GM21423 (cell line): Measurements from ENCODE around the gene GOSR1.
"Not testable (repeated sequence)": the region's sequence is repeated elsewhere in the genome, so short reads cannot be mapped to it uniquely, and the experiment has no call there.

Source experiments
- ATAC-seq: cut with Tn5 transposase; IDR thresholded peaks from one replicate; pipeline ENCODE4 v1.9.1; 2021; ENCODE audit warnings: mild to moderate bottlenecking, moderate library complexity; ENCODE audit not compliant: unreplicated experiment

GOSR1 gene

DNA sequence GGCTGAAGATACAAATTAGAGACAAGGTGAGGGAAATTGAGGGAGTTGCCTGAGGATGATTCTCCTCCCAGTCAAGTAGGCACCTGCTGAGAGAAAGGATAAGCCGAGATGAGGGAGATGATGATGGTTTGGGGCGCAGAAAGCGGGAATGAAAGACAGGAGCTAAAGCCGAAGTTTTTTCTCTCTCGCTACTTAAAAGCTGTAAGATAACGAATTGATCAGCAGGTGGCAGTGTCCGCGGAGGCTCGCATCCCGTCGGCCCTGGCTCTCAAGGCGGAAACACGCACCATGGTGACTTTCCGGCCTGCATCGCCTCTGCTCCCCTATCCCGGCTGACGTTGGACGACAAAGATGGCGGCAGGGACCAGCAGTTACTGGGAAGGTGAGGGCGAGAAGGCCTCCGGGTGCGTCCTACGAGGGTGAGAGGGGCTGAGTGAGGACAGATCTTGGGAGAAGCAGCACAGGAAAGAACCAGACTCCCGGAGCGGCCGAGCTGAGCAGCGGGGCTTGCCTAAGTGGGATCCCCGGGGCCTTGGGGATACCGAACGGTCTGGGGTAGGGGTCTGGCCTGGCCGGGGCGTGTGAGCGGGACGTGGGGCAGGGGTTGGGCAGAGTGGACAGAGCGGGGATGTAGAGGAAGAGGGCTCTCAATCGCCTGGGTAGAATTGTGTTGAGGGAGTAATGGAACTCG lies at the start of gene GOSR1:
Gene GOSR1, plus strand, starts transcription at position 326 of the 691 bp plus-strand sequence. Its CDS starts 26 bp downstream, at position 352.
- ATAC-seq, result peak; percentile 88

DNA sequence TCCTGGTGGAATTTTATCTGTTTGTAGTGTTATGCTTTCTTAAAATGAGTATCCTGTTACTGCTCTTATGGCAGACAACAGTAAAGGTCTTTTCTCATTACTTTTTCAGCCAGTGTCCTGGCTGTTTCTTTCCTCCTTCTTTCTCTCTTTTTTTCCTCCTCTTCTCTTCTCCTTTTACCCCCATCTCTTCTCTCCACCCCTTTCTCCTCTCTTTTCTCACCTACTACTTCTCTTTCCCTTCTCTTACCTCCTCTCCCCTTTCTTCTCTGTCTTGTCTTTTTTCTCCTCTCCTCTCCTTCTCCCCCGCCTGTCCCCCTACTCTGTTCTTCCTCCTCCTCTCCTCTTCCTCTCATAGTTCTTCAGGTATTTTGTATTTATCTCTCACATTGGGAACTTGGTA lies 49.6 kb upstream of the GOSR1 start:
- no peak for ATAC-seq

DNA sequence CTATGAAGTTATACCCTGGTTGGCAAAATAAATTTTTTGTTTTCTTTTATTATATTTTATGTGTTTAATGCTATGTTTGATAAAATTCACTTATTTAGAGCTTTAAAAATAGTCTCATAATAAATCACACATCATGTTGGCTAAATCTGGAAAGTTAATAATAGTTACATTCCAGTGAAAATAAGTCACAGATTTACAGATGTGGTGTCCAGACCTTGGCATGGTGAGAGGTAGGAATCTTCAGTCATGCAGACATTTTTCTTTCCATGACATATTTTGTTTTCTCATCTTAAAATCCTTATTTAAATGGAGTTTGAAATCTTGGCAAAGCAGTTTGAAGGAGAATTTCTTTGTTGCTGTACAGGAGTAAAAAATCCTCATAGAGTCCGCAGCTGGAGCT lies 48.1 kb upstream of the GOSR1 start:
- ATAC-seq, result no peak

DNA sequence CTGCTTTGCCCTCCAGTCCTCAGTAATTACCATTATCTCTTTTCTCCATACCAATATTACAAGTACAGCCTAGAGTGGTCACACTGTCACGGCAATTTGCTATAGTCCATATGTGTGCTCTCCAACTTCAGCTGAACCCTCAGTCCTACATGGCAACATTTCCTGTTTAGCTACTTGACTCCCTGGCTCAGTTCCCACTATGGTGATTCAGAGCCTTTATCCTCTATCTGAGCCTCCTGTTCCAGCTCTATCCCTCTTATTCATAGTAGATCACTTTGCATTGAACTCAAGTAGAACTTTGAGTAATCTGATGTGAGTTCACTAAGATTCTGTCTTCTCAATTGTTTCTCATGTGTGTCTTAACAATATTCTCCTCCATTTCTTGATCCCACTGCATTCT lies 43.7 kb upstream of the GOSR1 start:
- ATAC-seq, result no peak

DNA sequence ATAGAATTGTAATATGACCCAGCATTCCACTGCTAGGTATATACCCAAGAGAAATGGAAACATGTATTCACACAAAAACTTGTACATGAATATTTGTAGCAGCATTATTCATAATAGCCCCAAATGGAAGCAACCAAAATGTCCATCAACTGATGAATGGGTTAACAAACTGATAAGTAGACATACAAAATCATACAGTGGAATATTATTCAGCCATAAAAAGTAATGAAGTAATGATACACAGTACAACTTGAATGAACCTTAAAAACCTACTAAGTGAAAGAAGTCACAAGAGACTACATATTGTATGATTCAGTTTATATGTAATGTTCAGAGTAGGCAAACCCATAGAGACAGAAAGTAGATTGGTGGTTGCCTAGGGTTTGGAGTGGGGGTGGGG lies 40.5 kb upstream of the GOSR1 start:
- ATAC-seq, result no peak

DNA sequence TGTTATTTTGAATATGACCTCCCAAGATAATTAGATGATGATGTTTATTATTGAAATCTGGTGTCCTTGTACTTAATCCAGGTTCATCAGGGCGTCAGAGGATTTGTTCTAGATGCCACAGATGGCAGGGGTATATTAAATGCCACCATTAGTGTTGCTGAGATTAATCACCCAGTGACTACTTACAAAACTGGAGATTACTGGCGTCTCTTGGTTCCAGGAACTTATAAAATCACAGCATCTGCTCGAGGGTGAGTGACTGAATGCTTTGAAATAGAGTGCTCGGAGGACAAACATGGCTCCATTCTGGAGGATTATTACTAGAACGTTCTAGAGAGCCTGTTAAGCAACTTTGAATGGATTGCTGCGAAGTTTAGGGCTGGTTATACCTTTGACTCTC lies 33.5 kb upstream of the GOSR1 start:
- ATAC-seq, result no peak

DNA sequence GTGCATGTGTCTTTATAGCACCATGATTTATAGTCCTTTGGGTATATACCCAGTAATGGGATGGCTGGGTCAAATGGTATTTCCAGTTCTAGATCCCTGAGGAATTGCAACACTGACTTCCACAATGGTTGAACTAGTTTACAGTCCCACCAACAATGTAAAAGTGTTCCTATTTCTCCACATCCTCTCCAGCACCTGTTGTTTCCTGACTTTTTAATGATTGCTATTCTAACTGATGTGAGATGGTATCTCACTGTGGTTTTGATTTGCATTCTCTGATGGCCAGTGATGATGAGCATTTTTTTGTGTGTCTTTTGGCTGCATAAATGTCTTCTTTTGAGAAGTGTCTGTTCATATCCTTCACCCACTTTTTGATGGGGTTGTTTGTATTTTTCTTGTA lies 30.6 kb upstream of the GOSR1 start:
- ATAC-seq, result not testable (repeated sequence)

DNA sequence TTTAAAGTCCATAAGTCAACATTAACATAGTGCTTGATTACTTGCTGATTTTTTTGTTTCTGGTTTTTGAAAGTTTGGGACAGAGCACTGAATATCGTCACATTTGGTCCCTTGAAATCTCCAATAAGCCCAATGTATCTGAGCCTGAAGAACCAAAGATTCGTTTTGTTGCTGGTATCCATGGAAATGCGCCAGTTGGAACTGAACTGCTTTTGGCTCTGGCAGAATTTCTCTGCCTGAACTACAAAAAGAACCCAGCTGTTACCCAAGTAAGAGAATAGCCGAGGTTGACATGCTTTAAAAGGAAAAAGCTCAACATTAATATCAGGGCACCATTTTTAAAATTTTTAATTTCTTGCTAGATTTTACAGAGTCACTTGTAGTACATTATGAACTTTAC lies 27.7 kb upstream of the GOSR1 start:
- ATAC-seq, result no peak

DNA sequence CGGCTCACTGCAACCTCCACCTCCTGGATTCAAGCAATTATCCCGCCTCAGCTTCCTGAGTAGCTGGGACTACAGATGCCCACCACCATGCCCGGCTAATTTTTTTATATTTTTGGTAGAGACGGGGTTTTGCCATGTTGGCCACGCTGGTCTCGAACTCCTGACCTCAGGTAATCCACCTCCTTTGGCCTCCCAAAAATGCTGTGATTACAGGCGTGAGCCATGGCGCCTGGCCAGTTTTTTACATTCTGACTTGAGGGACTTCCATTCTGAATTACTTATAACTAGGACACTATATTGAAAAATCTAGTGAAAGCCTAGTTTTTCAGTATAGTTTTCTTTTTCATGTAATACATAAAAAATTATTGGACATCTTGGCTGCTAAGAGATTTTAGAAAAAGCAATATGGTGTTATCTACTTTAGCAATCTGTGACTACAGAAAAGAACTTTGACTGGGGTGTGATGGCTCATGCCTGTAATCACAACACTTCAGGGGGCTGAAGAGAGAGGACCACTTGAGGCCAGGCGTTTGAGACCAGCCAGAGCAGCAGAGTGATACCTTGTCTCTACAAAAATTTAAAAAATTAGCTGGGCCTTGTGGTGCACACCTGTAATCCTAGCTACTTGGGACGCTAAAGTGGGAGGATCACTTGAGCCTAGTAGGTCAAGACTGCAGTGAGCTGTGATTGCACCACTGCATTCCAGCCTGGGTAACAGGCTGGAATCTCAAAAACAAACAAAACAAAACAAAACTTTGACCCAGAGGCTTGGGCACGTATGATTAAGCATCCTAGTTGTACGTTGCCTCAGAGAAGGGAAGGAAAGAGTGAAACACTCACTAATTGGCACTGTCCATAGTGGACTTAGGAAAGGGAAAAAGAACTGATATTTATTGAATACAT lies 26.8 kb upstream of the GOSR1 start:
- no peak for ATAC-seq

DNA sequence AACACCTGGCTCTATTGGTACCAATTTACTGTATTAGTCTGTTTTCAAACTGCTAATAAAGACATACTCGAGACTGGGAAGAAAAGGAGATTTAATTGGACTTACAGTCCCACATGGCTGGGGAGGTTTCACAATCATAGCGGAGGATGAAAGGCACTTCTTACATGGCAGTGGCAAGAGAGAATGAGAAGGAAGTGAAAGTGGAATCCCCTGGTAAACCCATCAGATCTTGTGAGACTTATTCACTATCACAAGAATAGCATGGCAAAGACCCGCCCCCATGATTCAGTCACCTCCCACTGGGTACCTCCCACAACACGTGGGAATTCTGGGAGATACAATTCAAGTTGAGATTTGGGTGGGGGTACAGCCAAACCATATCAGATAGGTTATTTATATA lies 22.6 kb upstream of the GOSR1 start:
- no peak for ATAC-seq

DNA sequence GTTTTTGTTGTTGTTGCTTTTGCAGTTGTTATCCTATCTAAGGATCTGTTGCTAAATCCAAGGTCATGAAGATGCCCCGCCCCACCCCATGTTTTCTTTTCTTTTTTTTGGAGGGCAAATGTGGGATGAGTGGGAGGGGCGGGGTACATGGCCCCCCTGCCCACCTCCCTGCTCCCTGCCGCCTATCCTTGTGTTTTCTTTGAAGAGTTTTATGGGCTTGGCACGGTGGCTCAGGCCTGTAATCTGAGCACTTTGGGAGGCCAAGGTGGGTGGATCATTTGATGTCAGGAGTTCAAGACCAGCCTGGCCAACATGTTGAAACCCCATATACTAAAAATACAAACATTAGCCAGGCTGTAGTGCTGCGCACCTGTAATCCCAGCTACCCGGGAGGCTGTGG lies 18.8 kb upstream of the GOSR1 start:
- ATAC-seq, result no peak

DNA sequence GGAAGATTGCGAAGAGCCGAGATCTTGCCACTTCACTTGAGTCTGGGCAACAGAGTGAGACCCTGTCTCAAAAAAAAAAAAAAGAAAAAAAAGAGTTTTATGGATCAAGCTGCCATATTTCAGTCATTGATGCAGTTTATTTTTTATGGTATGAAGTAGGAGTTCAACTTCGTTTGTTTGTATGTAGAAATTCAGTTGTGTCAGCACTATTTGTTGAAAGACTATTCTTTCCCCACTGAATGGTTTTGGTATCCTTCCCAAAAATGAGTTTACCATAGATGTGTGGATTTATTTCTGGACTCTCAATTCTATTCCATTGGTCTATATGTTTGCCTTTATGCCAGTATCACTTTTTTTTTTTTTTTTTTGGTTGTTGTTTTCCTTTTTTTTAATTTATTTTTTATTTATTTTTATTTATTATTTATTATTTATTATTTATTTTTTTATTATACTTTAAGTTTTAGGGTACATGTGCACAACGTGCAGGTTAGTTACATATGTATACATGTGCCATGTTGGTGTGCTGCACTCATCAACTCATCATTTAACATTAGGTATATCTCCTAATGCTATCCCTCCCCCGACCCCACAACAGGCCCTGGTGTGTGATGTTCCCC lies 18.3 kb upstream of the GOSR1 start:
- not testable (repeated sequence) for ATAC-seq

DNA sequence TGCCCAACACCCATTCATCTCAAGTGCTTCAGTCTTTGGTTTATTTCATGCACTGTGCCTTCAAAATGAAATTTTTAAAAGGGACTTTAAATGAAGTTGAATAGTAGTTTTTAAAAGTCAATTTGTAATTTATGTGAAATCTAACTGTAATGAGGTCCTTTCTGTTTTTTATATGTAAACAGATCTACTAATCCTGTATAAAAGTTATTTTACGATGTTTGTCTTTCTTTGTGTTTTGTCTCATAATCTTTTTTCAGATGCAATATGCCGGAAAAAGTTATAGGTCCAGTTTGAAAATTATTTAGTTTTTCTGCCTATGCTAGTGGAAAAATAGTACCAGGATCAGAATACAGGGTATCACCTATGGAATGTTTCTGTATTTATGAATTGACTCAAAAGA lies 8.7 kb upstream of the GOSR1 start:
- no peak for ATAC-seq

DNA sequence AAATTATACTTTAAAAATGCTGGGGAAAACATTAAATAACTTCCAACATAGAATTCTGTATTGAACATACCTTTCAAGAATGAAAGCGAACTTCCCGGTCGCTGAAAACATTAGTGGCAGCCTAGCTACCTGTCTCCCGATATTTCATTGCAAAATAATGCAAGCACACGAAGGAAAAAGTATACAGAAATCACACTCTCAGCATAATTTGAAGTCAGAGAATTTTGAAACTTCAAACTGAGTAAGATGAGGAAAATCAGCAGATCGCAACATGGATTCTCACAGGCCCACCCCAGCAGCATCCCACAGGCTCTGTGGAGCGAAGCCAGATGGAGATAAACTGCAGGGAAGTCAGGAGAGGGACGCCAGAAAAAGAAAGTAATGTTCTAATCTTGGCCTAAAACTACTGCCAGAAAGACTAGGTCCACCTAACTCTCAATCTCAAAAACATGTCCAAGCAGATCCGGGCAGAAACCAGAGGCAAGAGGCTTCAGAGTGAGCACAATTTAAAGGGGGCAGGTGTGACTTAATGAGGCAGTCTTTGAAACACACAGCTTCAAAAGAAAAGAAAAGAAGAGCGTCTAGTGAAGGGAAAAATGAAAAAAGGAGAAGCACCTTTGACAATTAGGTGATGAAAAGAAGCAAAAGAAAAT lies 4.8 kb upstream of the GOSR1 start:
- ATAC-seq, result no peak

DNA sequence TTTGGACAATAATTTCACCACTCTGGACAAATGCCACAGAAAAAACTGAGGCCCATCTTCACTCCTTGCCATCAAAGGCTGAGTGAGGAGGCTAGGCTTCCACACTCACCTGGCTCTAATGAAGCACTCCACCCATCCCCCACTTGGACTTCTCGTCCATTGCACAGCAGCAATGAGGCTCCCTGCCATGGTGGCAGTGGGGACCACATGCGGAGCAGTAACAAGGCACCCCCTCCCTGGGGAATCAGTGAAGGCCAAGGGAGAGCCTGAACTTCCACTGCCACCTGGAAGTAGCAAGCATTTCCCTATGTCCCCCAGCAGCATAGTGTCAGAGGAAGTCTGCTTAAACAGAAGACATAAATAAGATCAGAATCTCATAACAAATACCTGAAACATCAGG lies 2.0 kb upstream of the GOSR1 start:
- no peak for ATAC-seq

DNA sequence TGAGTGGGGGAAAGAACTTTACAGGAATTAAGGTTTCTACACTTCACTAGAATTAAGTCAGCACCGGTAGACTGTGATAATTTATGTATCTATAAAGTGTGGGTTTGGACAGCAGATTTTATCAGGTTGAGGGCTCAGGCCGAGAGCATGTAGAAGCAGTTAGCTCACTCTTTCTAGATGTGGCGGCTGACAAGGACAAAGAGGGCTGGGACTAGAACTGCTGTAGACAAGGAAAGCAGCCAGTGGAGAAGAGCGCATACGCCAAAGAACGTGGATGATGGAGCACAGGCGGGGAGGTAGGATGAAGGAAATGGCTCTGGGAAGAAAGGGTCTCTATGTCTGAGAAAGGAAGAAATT lies 504 bp upstream of the GOSR1 start:
- peak; percentile 24 for ATAC-seq

DNA sequence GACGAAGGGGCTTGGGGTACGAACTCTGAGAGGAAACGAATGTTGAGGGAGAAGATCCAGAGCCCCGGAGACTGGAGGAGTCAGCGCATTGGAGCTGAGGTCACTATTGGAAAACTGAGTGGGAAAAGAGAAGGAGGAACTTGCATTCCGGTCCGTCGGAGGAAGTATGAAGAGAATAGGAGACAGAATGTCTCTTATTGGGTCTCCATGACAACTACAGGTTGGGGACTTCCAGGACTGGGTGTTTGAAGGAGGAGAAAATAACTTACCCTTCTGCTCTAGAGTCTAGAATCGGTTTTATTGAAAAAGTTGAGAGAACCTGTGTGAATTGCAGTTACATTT lies 537 bp downstream of the GOSR1 start:
- peak; percentile 9 for ATAC-seq

DNA sequence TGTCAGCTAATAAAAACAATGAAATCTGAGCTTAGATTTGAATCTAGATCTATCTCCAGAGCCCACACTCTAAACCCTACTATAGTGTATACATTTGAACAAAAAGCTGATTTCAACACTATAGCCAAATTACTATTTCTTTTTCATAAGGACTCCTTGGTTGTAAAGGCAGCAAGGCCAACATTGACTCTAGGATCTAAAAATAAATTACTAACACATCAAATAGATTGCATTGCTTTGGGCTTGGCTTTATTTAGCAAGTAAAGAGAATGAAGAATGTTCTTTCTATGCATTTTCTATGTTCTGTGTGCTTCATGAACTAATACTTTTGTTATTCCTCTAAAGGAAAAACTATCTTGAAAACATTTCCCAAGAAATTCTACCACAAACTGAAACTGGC lies 5.3 kb downstream of the GOSR1 start:
- no peak for ATAC-seq

DNA sequence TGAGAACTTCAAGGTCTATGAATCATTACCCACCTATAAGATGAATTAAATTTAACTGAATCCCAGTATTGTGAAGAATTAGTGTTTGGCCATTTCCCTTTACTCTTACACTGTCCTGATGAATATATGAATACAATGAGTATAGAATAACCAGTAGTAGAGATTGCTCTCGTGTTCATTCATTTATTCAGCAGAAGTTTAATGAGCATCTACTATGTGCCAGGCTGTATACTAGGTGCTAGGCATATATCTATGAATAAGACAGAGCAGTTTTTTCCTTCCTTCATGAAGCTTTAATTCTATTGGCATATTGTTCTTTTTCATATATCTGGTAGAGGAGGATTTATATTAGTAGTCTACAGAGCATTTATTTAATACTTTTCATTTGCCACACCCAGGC lies 6.0 kb downstream of the GOSR1 start:
- ATAC-seq, result no peak

DNA sequence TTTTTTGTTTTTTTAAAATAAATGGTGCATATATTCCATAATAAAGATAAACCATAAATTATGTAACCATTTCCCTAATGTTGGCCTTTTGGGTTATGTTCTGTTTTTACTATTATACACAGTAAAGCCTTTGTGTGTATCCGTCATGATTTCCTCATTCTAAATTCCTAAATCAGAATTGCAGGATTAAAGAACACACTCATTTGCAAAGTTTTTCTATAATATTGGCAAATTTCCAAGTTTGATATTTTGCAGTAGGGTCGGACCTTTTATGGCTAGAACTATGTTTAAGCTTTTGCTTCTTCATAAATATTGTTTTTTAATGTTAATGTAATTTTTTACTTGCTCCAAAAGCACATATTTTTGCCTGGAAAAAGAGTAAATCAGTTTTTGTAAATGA lies 16.6 kb downstream of the GOSR1 start:
- no peak for ATAC-seq

DNA sequence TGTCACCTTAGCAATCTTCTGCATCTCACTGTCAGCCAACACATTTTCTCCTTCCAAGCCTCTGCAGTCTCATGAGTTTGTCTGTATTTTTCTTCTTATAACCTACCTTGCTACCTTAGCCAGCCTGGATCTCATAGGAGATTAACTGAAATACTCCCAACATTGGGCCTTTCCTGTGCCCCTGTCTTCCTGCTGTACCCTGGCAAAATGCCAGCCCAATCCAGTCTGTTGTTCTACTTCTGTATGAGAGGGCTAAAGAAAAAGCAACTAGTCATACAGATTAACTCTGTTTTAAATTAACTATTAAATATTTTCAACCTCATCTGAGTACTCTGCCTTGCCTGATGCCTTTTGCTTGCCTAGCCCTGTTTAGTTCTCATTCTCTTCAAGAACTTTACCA lies 18.4 kb downstream of the GOSR1 start:
- ATAC-seq, result no peak

DNA sequence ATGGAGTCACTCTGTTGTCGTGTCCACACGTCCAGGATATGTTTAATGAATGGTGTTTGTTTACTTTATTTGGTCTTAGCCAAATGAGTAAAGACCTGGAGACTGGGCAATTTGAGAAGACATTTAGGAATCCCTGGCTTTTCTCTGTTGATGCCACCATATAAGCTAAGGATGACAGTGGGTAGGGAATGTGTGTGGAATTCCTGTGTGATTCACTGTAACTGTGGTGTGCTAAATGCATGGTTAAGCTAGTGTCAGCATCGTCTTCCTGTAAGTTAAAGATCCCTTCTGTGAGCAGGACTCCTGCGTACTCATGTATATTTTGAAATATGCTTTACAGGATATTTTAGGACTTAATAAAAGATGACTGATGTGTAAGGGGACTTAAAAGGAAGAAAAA lies 26.4 kb downstream of the GOSR1 start:
- ATAC-seq, result no peak
